Measurements from ENCODE around the gene ARID1B.

ARID1B gene

GRCh38 chr6:156840606-156841005 is 63.4 kb downstream of the ARID1B start:
- in situ Hi-C loops (cut with HindIII; ENCODE audit: low sequenced_read_pairs) = no loop called here

DNA sequence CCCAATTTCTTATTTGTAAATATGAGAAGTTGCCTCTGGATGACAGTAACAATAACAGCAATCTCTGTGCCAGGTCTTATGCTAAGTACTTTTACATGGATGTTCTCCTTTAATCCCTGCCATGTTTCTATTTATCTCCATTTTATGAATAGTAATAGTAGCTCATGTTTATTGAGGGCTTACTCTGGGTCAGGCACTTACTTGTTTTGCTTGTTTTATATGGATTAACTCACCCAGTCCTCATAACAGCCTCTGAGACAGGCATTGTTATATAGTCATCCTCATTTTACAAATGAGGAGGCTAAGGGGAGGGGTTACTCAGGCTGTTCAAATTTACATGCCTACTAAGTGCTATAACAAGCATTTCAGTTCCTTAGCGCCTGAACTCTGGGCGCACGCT is 64.3 kb downstream of the ARID1B start:
- no peak for DNase-seq (ENCODE audit: low read depth, low spot score)
- no peak overlapping the region for H3K4me3 ChIP-seq (ENCODE audit: low read depth, low read length)
- in situ Hi-C loops (cut with HindIII; ENCODE audit: low sequenced_read_pairs) = no loop called here
- no peak for TF ChIP-seq CTCF (IDR thresholded peaks at IDR 0.05; ENCODE audit: low read depth, low read length)

More at GRCh38 chr6:156840606-156841005, 63.4 kb downstream of the ARID1B start:
- DNase-seq (ENCODE audit: low read depth, low spot score) = no peak
- no peak for TF ChIP-seq CTCF (IDR thresholded peaks at IDR 0.05; ENCODE audit: low read depth, low read length)
- no peak overlapping the region for H3K4me3 ChIP-seq (ENCODE audit: low read depth, low read length)

GRCh38 chr6:156842598-156843250 is 65.5 kb downstream of the ARID1B start:
- DNase-seq (ENCODE audit: low read depth, low spot score) = no peak
- in situ Hi-C loops (cut with HindIII; ENCODE audit: low sequenced_read_pairs) = no loop called here
- no peak for TF ChIP-seq CTCF (IDR thresholded peaks at IDR 0.05; ENCODE audit: low read depth, low read length)
- no peak overlapping the region for H3K4me3 ChIP-seq (ENCODE audit: low read depth, low read length)

DNA sequence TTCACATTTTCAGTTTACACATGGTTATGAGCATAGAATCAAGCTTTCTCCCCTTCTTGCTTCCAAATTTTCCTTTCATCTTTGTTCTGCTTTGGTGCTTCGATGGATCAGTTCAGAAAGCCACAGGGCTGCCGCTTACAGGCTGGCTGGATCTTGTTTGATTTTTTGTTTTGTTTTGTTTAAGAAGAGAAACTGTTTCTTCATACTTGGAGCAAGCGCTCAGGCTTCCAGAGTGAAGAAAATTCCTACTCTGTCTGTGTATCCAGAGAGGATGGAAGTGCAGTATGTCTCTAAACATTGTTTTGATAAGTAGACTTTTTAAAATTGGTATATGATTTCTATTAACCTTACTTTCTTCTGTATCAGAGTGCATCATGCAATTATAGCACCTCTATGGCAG is 66.9 kb downstream of the ARID1B start:
- in situ Hi-C loops (cut with HindIII; ENCODE audit: low sequenced_read_pairs) = no loop called here
- TF ChIP-seq CTCF (IDR thresholded peaks at IDR 0.05; ENCODE audit: low read depth, low read length) = no peak
- no peak overlapping the region for H3K4me3 ChIP-seq (ENCODE audit: low read depth, low read length)
- peak; percentile 12 for DNase-seq (ENCODE audit: low read depth, low spot score)

- in situ Hi-C loops (cut with HindIII; ENCODE audit: low sequenced_read_pairs) = no loop called here
- no peak for TF ChIP-seq CTCF (IDR thresholded peaks at IDR 0.05; ENCODE audit: low read depth, low read length)
- no peak for DNase-seq (ENCODE audit: low read depth, low spot score)
- no peak overlapping the region for H3K4me3 ChIP-seq (ENCODE audit: low read depth, low read length)
Observed at GRCh38 chr6:156845454-156846155, 68.4 kb downstream of the ARID1B start.

GRCh38 chr6:156846845-156847599 is 69.8 kb downstream of the ARID1B start:
- no peak for TF ChIP-seq CTCF (IDR thresholded peaks at IDR 0.05; ENCODE audit: low read depth, low read length)
- H3K4me3 ChIP-seq (ENCODE audit: low read depth, low read length) = no peak overlapping the region
- no peak for DNase-seq (ENCODE audit: low read depth, low spot score)
- in situ Hi-C loops (cut with HindIII; ENCODE audit: low sequenced_read_pairs) = no loop called here
